H1 (cell line): ENCODE measurements around the gene TTC36. TPM values are rescaled to one million over a fixed set of nuclear protein-coding genes. Genes with fewer than 3 reads are reported as not detected.

Experiments
- BACH1 ChIP-seq: IDR thresholded peaks from 2 replicates; pipeline ENCODE4 v1.6.1; 2012; ENCODE audit warnings: low read length, improper control_type of control experiment
- CHD7 ChIP-seq: fragments of 300-600 bp; sonication (generic); IDR thresholded peaks from 2 replicates; pipeline ENCODE4 v1.7.1; 2012; ENCODE audit warnings: low read length, moderate library complexity, mild to moderate bottlenecking, inconsistent platforms; ENCODE audit not compliant: insufficient replicate concordance
- TAF1 ChIP-seq: IDR thresholded peaks from 2 replicates; pipeline ENCODE4 v1.6.1; 2011; ENCODE audit warnings: mild to moderate bottlenecking, low read depth, low read length
- polyA plus RNA-seq, 7 experiments: library from polyadenylated mRNA; depleted of rRNA in 3 of 7; stranded (reverse) in 5 of 7; unstranded in 2 of 7; fragments of >200 nt in 5 of 7; fragments of 200-250 nt in 2 of 7; gene quantifications; 1 replicate in 5 of 7; 2 replicates in 1 of 7; 4 replicates in 1 of 7; pipeline versions ENCODE4 v1.2.1 to v1.2.3, GENCODE V29; 2011 to 2013; ENCODE audit warnings: missing spikeins in 2 of 7, mixed read lengths in 2 of 7
- total RNA-seq: library from RNA; stranded (reverse); fragmentation: NEBNext Ultra II Directional; extraction: Animal tissue kit (Norgen Biotek cat#: 25700); gene quantifications from 2 replicates; pipeline ENCODE4 v1.2.1, GENCODE V29; 2021
- TF ChIP-seq, protein P1 (sequence below): IDR thresholded peaks from 2 replicates; pipeline ENCODE4 v1.6.1; 2012; ENCODE audit warnings: low read length, inconsistent platforms

The TTC36 gene
- total and polyA plus RNA-seq, 2 of the 8 experiments (the other 6 are each of a cell fraction or from before 2014, with no cell fraction given): not detected

DNA sequence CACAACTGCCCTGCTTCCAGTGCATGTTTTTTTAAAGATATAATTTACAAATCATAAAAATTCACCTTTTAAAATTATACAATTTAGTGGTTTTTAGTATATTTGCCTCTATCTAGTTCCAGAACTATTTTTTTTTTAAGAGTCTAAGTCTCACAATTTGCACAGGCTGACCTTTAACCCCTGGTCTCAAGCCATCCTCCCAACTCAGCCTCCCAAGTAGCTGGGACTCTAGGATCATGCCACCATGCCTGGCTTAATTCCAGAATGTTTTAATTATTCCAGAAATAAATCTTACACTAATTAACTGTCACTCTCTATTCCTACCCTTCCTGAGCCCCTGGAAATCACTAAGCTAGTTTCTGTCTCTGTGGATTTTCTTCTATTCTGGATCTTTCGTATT lies 43.5 kb downstream of the TTC36 start (continued):
- no peak for TF ChIP-seq CHD7
- TF ChIP-seq, protein P1, sequence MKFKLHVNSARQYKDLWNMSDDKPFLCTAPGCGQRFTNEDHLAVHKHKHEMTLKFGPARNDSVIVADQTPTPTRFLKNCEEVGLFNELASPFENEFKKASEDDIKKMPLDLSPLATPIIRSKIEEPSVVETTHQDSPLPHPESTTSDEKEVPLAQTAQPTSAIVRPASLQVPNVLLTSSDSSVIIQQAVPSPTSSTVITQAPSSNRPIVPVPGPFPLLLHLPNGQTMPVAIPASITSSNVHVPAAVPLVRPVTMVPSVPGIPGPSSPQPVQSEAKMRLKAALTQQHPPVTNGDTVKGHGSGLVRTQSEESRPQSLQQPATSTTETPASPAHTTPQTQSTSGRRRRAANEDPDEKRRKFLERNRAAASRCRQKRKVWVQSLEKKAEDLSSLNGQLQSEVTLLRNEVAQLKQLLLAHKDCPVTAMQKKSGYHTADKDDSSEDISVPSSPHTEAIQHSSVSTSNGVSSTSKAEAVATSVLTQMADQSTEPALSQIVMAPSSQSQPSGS: no peak
- TF ChIP-seq BACH1: no peak
- TF ChIP-seq TAF1: no peak
- TF ChIP-seq, all 59 proteins: peak for 0
